ENCODE measurements around the gene HCFC1R1. TPM values are rescaled to one million over a fixed set of nuclear protein-coding genes. Genes with fewer than 3 reads are reported as not detected.

Gene HCFC1R1
- total RNA-seq, 1 experiment from 2014 or later: 75.4 TPM

GRCh38 chr16:3020247-3020603 lies 3.5 kb downstream of the HCFC1R1 start, which contains the start of gene TNFRSF12A:
TSS of gene TNFRSF12A (plus strand) at chr16:3020368. CDS start at chr16:3020398, 30 bp downstream.
- TF ChIP-seq CTCF (IDR thresholded peaks at IDR 0.05; ENCODE audit: unreplicated experiment): peak; percentile 26
- BruUV-seq (replicated peaks): no TSS peak
- H3K36me3 Mint-ChIP-seq (ENCODE audit: insufficient read depth, unreplicated experiment): peaks cover 67% of the 10 kb centered on the region

GRCh38 chr16:3019594-3020246 lies 4.0 kb downstream of the HCFC1R1 start:
- intact Hi-C loops (cut with micrococcal nuclease; ENCODE audit: unreplicated experiment): loop anchor here (1.0 kb wide), 1 partner anchor 12 kb away; no protein-coding TSS in a partner anchor
- H3K4me1 Mint-ChIP-seq (ENCODE audit: low read depth, unreplicated experiment): peaks cover 39% of the 10 kb centered on the region
- H3K36me3 Mint-ChIP-seq (ENCODE audit: insufficient read depth, unreplicated experiment): peaks cover 62% of the 10 kb centered on the region
- no peak for TF ChIP-seq CTCF (IDR thresholded peaks at IDR 0.05; ENCODE audit: unreplicated experiment)
- DNase-seq: no peak
- H3K9me3 Mint-ChIP-seq (ENCODE audit: low read depth, unreplicated experiment): no peaks in the 10 kb centered on the region
- BruUV-seq (replicated peaks): TSS peak; percentile 47
- no peaks in the 10 kb centered on the region for H3K27me3 Mint-ChIP-seq (ENCODE audit: unreplicated experiment)
- H3K27ac Mint-ChIP-seq (ENCODE audit: unreplicated experiment): peak overlapping the region; percentile 89
- H3K4me3 Mint-ChIP-seq (ENCODE audit: low read depth, unreplicated experiment): peak overlapping the region; percentile 80
- CTCF ChIA-PET: interaction anchor here (0.7 to 7.8 kb wide), 5 partner anchors 8 to 50 kb away, joined by 3 to 126 read pairs (median 4); no protein-coding TSS in a partner anchor

More at GRCh38 chr16:3020247-3020603, 3.5 kb downstream of the HCFC1R1 start, which contains the start of gene TNFRSF12A:
- Mint-ChIP-seq H3K9me3 (ENCODE audit: low read depth, unreplicated experiment) (no peaks in the 10 kb centered on the region), H3K27me3 (ENCODE audit: unreplicated experiment) (no peaks in the 10 kb centered on the region), H3K4me1 (ENCODE audit: low read depth, unreplicated experiment) (peaks cover 35% of the 10 kb centered on the region), H3K4me3 (ENCODE audit: low read depth, unreplicated experiment) (peak within 1 kb of the TSS; percentile 80), H3K27ac (ENCODE audit: unreplicated experiment) (peak within 1 kb of the TSS; percentile 89)
- CTCF ChIA-PET: interaction anchor here (0.7 to 7.8 kb wide), 6 partner anchors 8 to 50 kb away, joined by 3 to 126 read pairs (median 6); no protein-coding TSS in a partner anchor
- intact Hi-C loops (cut with micrococcal nuclease; ENCODE audit: unreplicated experiment): loop anchor here (1.0 kb wide), 1 partner anchor 13 kb away; no protein-coding TSS in a partner anchor
- peak; percentile 90 for DNase-seq

GRCh38 chr16:3017794-3018506 lies 5.8 kb downstream of the HCFC1R1 start, which contains the start of gene CLDN6:
TSS of gene CLDN6 (minus strand) at chr16:3018183. CDS start at chr16:3016021, 2,162 bp downstream.
- Mint-ChIP-seq H3K4me1 (ENCODE audit: low read depth, unreplicated experiment) (peaks cover 43% of the 10 kb centered on the region), H3K27ac (ENCODE audit: unreplicated experiment) (no peak within 1 kb of the TSS), H3K4me3 (ENCODE audit: low read depth, unreplicated experiment) (peak within 1 kb of the TSS; percentile 61), H3K36me3 (ENCODE audit: insufficient read depth, unreplicated experiment) (peaks cover 57% of the 10 kb centered on the region), H3K27me3 (ENCODE audit: unreplicated experiment) (no peaks in the 10 kb centered on the region), H3K9me3 (ENCODE audit: low read depth, unreplicated experiment) (no peaks in the 10 kb centered on the region)
- intact Hi-C loops (cut with micrococcal nuclease; ENCODE audit: unreplicated experiment): no loop called here
- BruUV-seq (replicated peaks): no TSS peak
- DNase-seq: peak; percentile 63
- CTCF ChIA-PET: interaction anchor here (0.7 to 7.8 kb wide), 2 partner anchors 11 to 32 kb away, joined by 6 to 126 read pairs; no protein-coding TSS in a partner anchor
- peak; percentile 45 for TF ChIP-seq CTCF (IDR thresholded peaks at IDR 0.05; ENCODE audit: unreplicated experiment)

- Mint-ChIP-seq H3K4me3 (ENCODE audit: low read depth, unreplicated experiment) (no peak overlapping the region), H3K4me1 (ENCODE audit: low read depth, unreplicated experiment) (peaks cover 43% of the 10 kb centered on the region), H3K27ac (ENCODE audit: unreplicated experiment) (no peak overlapping the region), H3K9me3 (ENCODE audit: low read depth, unreplicated experiment) (no peaks in the 10 kb centered on the region), H3K27me3 (ENCODE audit: unreplicated experiment) (no peaks in the 10 kb centered on the region), H3K36me3 (ENCODE audit: insufficient read depth, unreplicated experiment) (peaks cover 57% of the 10 kb centered on the region)
- TF ChIP-seq CTCF (IDR thresholded peaks at IDR 0.05; ENCODE audit: unreplicated experiment): no peak
- BruUV-seq (replicated peaks): no TSS peak
- DNase-seq: no peak
- intact Hi-C loops (cut with micrococcal nuclease; ENCODE audit: unreplicated experiment): no loop called here
- CTCF ChIA-PET: interaction anchor here (0.7 kb wide), 1 partner anchor 33 kb away, joined by 6 read pairs; no protein-coding TSS in a partner anchor
These were observed 6.4 kb downstream of the HCFC1R1 start for GRCh38 chr16:3017344-3017743.

Data from Calu3 (cell line).